ENCODE measurements around the gene HDAC7.

The HDAC7 gene

DNA sequence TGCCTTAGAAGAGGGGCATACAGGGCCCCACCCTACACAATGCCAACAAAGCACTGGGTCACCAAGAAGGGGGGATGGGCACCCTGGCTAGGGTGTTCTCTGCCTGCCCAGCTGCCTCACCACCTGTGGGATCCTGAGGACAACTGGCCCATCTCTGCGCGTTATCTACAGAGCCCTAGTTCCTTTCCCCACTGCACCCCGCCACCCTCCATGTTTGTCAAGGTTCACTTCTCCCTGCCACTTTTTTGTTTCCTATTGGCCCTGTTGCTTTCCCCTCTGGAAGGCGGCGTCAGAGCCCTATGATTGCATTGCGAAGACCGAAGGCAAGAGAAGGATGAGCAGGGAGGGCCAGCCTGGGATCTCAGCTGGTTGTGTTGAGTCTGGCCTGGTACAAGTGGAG, 45.0 kb downstream of the HDAC7 start:
- DNase-seq (ENCODE audit: low read depth in 2 of 2): no peak
- TF ChIP-seq, protein P1, sequence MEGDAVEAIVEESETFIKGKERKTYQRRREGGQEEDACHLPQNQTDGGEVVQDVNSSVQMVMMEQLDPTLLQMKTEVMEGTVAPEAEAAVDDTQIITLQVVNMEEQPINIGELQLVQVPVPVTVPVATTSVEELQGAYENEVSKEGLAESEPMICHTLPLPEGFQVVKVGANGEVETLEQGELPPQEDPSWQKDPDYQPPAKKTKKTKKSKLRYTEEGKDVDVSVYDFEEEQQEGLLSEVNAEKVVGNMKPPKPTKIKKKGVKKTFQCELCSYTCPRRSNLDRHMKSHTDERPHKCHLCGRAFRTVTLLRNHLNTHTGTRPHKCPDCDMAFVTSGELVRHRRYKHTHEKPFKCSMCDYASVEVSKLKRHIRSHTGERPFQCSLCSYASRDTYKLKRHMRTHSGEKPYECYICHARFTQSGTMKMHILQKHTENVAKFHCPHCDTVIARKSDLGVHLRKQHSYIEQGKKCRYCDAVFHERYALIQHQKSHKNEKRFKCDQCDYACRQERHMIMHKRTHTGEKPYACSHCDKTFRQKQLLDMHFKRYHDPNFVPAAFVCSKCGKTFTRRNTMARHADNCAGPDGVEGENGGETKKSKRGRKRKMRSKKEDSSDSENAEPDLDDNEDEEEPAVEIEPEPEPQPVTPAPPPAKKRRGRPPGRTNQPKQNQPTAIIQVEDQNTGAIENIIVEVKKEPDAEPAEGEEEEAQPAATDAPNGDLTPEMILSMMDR (IDR thresholded peaks at IDR 0.05; ENCODE audit: low read depth, low read length): no peak
- no peak overlapping the region for H3K4me3 ChIP-seq (replicated peaks in 1 of 2; ENCODE audit: low read depth in 2 of 2, low read length in 2 of 2)

DNA sequence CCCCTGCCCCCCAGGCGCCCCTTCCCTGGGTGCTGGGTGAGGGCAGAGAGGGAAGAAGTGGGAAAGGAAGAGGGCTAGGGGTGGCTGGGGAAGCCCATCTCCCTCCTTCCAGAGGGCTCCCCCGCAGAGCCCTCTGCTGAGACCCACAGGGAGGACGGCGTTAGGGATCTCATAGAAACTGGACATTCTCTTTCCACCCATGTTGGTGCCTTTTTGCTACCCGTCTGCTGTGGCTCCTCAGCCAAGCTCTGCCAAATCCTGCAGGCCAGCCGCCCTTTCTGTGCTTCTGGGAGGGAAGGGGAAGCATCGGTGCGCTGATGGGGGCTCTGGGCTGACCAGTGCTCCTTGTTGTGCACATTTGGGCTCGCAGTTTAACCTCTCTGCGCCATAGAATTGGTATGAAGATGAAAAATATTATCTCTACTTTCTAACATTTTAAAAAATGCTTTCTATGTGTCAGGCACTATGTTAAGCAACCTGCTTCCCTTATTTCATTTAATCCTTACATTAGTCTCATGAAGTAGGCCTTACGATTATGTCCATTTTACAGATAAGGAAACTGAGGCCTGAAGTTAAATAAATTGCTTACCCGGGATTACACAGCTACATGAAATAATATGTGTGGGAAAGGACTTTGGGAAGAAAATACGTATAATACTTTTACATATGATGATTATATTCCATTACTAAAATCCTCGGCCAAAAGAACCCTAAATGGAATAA, 45.7 kb downstream of the HDAC7 start:
- TF ChIP-seq, protein P1 (IDR thresholded peaks at IDR 0.05; ENCODE audit: low read depth, low read length): no peak
- peak overlapping the region; percentile 63 to 64 for H3K4me3 ChIP-seq (replicated peaks in 1 of 2; ENCODE audit: low read depth in 2 of 2, low read length in 2 of 2)
- no peak for DNase-seq (ENCODE audit: low read depth in 2 of 2)

DNA sequence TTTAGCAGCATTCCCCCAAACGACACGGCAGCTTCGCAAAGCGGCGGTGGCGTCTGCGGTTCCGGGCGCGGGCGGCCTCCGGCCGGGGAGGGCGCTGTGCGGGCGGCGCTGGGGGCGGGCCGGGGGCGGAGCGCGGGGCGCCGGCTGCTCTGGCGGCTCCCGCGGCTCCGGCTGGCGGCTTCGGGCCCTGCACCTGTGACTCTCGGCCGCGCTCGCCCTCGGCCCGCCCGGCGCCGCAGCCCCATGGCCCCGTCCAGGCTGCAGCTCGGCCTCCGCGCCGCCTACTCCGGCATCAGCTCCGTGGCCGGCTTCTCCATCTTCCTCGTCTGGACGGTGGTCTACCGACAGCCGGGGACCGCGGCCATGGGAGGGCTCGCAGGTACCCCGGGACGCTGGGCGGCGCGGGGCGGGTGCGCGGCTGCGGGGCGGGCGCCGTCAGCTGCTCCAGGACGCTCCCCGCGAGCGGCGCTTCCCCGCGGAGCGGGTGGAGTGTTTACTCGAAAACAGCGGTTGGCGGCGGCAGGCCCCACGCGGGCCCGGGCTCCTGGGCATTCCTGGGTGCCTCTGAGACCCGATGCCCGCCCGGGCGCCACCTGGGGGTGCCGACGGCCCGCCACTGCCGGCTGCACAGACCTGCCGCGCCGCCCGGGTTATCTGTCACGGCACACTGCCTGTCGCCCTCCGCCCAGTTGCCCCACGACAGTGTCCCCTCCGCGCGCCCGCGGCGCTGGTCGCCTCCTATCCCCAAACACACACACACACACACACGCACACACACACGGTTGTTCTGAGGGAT, 46.4 kb downstream of the HDAC7 start, which contains the start of gene SLC48A1:
Gene SLC48A1 (plus strand): TSS at position 177 of the 796 bp plus-strand sequence. CDS start 67 bp downstream, at position 244.
- peak; percentile 48 to 64 for DNase-seq (ENCODE audit: low read depth in 2 of 2)
- H3K4me3 ChIP-seq (replicated peaks in 1 of 2; ENCODE audit: low read depth in 2 of 2, low read length in 2 of 2): peak within 1 kb of the TSS; percentile 63 to 64
- TF ChIP-seq, protein P1 (IDR thresholded peaks at IDR 0.05; ENCODE audit: low read depth, low read length): peak; percentile 20

DNA sequence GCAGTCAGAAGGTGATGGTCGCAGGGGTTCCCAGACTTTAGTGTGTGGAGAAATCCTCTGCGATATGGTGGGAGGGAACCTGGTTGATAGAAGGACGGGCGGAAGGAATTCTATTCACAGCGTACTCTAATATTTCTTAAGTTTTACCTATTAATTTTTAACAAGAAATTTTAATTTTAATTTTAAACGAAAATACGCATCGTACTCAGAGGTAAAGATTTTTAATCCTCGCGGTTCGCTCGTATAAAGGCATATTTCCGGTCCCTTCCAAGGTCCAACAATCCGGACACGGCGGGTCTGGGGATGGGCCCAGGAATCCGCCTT, 47.0 kb downstream of the HDAC7 start:
- H3K4me3 ChIP-seq (replicated peaks in 1 of 2; ENCODE audit: low read depth in 2 of 2, low read length in 2 of 2): peak overlapping the region; percentile 46 to 64
- DNase-seq (ENCODE audit: low read depth in 2 of 2): no peak
- TF ChIP-seq, protein P1 (IDR thresholded peaks at IDR 0.05; ENCODE audit: low read depth, low read length): no peak

DNA sequence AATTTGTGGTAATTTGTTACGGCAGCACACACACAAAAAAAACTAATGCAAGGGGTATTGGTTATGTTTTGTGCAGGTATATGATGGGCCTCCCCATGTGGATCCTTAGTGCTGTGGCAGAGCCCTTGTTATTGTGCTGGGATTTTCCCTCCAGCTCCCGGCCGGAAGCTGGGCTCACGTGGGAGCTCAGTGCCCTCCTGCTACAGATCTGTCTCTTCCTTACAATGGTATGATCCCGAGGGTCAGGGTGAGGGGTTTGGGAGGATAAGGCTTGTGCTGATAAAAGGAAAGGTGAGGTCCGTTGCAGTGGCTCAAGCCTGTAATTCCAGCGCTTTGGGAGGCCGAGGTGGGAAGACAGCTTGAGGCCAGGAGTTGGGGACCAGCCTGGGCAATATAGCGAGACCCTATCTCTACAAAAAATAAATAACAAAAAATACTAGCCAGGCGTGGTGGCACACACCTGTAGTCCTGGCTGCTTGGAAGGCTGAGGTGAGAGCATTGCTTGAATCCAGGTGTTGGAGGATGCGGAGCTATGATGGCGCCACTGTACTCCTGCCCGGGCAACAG, 47.5 kb downstream of the HDAC7 start:
- no peak for DNase-seq (ENCODE audit: low read depth in 2 of 2)
- no peak overlapping the region for H3K4me3 ChIP-seq (replicated peaks in 1 of 2; ENCODE audit: low read depth in 2 of 2, low read length in 2 of 2)
- TF ChIP-seq, protein P1 (IDR thresholded peaks at IDR 0.05; ENCODE audit: low read depth, low read length): no peak

DNA sequence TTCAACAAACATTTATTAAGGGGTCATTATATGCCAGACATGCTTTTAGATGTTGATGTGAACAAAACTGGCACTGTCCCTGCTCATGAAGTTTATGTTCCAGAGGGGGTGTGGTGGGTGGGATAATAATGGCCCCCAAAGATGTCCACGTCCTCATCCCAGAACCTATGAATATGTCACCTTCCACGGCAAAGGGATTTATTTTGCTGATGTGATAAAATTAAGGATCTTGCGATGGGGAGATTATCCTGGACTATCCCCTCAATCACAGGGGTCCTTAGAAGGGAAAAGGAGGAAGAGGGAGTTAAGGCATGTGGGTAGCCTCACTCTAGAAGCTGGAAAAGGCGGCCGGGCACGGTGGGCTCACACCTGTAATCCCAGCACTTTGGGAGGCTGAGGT, 48.4 kb downstream of the HDAC7 start:
- no peak for DNase-seq (ENCODE audit: low read depth in 2 of 2)
- TF ChIP-seq, protein P1 (IDR thresholded peaks at IDR 0.05; ENCODE audit: low read depth, low read length): no peak
- H3K4me3 ChIP-seq (replicated peaks in 1 of 2; ENCODE audit: low read depth in 2 of 2, low read length in 2 of 2): no peak overlapping the region

Data from cardiac fibroblast (primary cell).